Neural cell (in vitro differentiated cells): ENCODE measurements around the gene LRP5.

Source experiments
- EP300 ChIP-seq: fragments of 450-650 bp; conservative IDR thresholded peaks from 2 replicates; pipeline ENCODE4 v1.6.1; 2014; ENCODE audit warnings: antibody characterized with exemption, mild to moderate bottlenecking, moderate library complexity; ENCODE audit not compliant: poor library complexity, severe bottlenecking
- EZH2 ChIP-seq: fragments of 200-600, 300-800 bp; shearing (Covaris generic), sonication (generic); IDR thresholded peaks from 2 replicates; pipeline ENCODE4 v1.6.1; 2014; ENCODE audit warnings: antibody characterized with exemption, low read length, borderline replicate concordance, mild to moderate bottlenecking; ENCODE audit not compliant: insufficient read depth, poor library complexity, severe bottlenecking
- POLR2AphosphoS5 ChIP-seq: IDR thresholded peaks from 2 replicates; pipeline ENCODE4 v1.6.1; 2012
- RAD21 ChIP-seq: fragments of 450-650 bp; conservative IDR thresholded peaks from 2 replicates; pipeline ENCODE4 v1.6.1; 2014; ENCODE audit warnings: antibody characterized with exemption, mild to moderate bottlenecking, moderate library complexity
- REST ChIP-seq: IDR thresholded peaks from 2 replicates; pipeline ENCODE4 v1.6.1; 2012; ENCODE audit warnings: borderline replicate concordance
- TAF1 ChIP-seq: IDR thresholded peaks from 2 replicates; pipeline ENCODE4 v1.6.1; 2012; ENCODE audit warnings: low read depth
- TF ChIP-seq, protein P1 (sequence below): fragments of 450-650 bp; IDR thresholded peaks from 2 replicates; pipeline ENCODE4 v1.5.1; 2014; ENCODE audit warnings: antibody characterized with exemption, mild to moderate bottlenecking, moderate library complexity; ENCODE audit not compliant: poor library complexity, severe bottlenecking

- TF ChIP-seq, protein P1, sequence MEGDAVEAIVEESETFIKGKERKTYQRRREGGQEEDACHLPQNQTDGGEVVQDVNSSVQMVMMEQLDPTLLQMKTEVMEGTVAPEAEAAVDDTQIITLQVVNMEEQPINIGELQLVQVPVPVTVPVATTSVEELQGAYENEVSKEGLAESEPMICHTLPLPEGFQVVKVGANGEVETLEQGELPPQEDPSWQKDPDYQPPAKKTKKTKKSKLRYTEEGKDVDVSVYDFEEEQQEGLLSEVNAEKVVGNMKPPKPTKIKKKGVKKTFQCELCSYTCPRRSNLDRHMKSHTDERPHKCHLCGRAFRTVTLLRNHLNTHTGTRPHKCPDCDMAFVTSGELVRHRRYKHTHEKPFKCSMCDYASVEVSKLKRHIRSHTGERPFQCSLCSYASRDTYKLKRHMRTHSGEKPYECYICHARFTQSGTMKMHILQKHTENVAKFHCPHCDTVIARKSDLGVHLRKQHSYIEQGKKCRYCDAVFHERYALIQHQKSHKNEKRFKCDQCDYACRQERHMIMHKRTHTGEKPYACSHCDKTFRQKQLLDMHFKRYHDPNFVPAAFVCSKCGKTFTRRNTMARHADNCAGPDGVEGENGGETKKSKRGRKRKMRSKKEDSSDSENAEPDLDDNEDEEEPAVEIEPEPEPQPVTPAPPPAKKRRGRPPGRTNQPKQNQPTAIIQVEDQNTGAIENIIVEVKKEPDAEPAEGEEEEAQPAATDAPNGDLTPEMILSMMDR: no peak
- TF ChIP-seq RAD21: no peak
- TF ChIP-seq EZH2: no peak
- TF ChIP-seq REST: no peak
- no peak for TF ChIP-seq EP300
- TF ChIP-seq TAF1: no peak
- no peak for TF ChIP-seq POLR2AphosphoS5
These were observed 143.1 kb downstream of the LRP5 start for GRCh38 chr11:68455485-68455884.
